Endothelial cell (in vitro differentiated cells): ENCODE results near the gene PGRMC2. TPM values are rescaled to one million over a fixed set of nuclear protein-coding genes. Genes with fewer than 3 reads are reported as not detected.
"Not testable (repeated sequence)": the region's sequence is repeated elsewhere in the genome, so short reads cannot be mapped to it uniquely, and the experiment has no call there.

ENCODE experiments used
- DNase-seq: peaks from one replicate; pipeline ENCODE4 v3.0.0; 2021; ENCODE audit warnings: low spot score
- H3K27ac Mint-ChIP-seq: one replicate; pipeline ENCODE4 v1.8.0; 2021; ENCODE audit warnings: mixed read lengths, inconsistent platforms; ENCODE audit not compliant: unreplicated experiment
- H3K27me3 Mint-ChIP-seq: one replicate; pipeline ENCODE4 v1.8.0; 2021; ENCODE audit warnings: mild to moderate bottlenecking, moderate library complexity, mixed read lengths, inconsistent platforms; ENCODE audit not compliant: unreplicated experiment
- H3K36me3 Mint-ChIP-seq: one replicate; pipeline ENCODE4 v1.8.0; 2021; ENCODE audit warnings: mild to moderate bottlenecking, low read depth, mixed read lengths, inconsistent platforms; ENCODE audit not compliant: unreplicated experiment
- H3K4me1 Mint-ChIP-seq: one replicate; pipeline ENCODE4 v1.8.0; 2021; ENCODE audit warnings: mild to moderate bottlenecking, mixed read lengths, inconsistent platforms; ENCODE audit not compliant: unreplicated experiment
- H3K4me3 Mint-ChIP-seq: one replicate; pipeline ENCODE4 v1.8.0; 2021; ENCODE audit warnings: mild to moderate bottlenecking, mixed read lengths, inconsistent platforms; ENCODE audit not compliant: unreplicated experiment
- H3K9me3 Mint-ChIP-seq: one replicate; pipeline ENCODE4 v1.8.0; 2021; ENCODE audit warnings: mixed read lengths, inconsistent platforms; ENCODE audit not compliant: unreplicated experiment
- total RNA-seq: library from RNA; stranded (reverse); fragmentation: NEBNext Ultra II Directional; extraction: Animal tissue kit (Norgen Biotek cat#: 25700); gene quantifications from one replicate; pipeline ENCODE4 v1.2.1, GENCODE V29; 2021; ENCODE audit not compliant: unreplicated experiment
- TF ChIP-seq, protein P1 (sequence below): fragments of 200-600 bp; sonication (generic); IDR thresholded peaks from one replicate; pipeline ENCODE4 v1.5.0; 2021; ENCODE audit warnings: antibody characterized with exemption; ENCODE audit not compliant: unreplicated experiment

PGRMC2 gene
- total RNA-seq, 1 donor from 2014 or later = 37.4 TPM

DNA sequence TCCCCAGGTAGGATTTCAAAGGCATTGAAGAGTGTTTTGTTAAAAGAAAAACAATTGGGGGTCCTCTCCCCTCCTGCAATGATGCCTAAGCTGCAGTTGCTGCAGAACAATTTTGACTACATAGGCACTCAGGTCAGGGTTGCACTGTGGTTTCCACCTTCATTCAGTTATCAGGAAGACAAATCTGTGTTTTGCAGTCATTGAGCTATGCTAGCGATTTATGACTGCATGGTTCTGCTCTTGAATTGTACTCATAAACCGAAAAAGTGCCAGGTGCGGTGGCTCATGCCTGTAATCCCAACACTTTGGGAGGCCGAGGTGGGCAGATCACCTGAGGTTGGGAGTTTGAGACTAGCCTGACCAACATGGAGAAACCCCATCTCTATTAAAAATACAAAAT is 29.4 kb downstream of the PGRMC2 start:
- H3K4me3 Mint-ChIP-seq, H3K36me3 Mint-ChIP-seq, H3K27me3 Mint-ChIP-seq, H3K4me1 Mint-ChIP-seq, H3K27ac Mint-ChIP-seq, DNase-seq, H3K9me3 Mint-ChIP-seq: not testable (repeated sequence)

DNA sequence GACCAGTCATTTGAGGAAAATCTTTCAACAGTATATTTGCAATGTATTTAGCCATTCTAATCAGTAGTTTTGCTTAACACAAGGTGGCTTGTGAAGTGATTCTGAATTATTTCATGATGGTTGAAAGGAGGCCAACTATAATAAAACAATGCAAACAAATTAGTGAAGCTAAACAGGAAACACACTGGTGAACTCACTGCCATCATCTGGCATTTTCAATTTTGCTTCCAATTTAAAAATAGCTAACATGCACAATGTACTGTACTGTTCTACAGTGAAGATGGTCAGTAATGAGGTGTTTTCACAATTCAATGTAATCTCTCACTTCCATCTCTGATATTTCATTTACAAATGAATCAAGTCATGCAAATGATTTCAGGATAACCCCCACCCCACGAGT is 31.1 kb downstream of the PGRMC2 start:
- Mint-ChIP-seq H3K4me3 (no peak overlapping the region), H3K4me1 (no peaks in the 10 kb centered on the region), H3K9me3 (peaks cover 17% of the 10 kb centered on the region), H3K36me3 (peaks cover 4% of the 10 kb centered on the region), H3K27me3 (no peaks in the 10 kb centered on the region), H3K27ac (no peak overlapping the region)
- TF ChIP-seq, protein P1, sequence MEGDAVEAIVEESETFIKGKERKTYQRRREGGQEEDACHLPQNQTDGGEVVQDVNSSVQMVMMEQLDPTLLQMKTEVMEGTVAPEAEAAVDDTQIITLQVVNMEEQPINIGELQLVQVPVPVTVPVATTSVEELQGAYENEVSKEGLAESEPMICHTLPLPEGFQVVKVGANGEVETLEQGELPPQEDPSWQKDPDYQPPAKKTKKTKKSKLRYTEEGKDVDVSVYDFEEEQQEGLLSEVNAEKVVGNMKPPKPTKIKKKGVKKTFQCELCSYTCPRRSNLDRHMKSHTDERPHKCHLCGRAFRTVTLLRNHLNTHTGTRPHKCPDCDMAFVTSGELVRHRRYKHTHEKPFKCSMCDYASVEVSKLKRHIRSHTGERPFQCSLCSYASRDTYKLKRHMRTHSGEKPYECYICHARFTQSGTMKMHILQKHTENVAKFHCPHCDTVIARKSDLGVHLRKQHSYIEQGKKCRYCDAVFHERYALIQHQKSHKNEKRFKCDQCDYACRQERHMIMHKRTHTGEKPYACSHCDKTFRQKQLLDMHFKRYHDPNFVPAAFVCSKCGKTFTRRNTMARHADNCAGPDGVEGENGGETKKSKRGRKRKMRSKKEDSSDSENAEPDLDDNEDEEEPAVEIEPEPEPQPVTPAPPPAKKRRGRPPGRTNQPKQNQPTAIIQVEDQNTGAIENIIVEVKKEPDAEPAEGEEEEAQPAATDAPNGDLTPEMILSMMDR = no peak
- no peak for DNase-seq

DNA sequence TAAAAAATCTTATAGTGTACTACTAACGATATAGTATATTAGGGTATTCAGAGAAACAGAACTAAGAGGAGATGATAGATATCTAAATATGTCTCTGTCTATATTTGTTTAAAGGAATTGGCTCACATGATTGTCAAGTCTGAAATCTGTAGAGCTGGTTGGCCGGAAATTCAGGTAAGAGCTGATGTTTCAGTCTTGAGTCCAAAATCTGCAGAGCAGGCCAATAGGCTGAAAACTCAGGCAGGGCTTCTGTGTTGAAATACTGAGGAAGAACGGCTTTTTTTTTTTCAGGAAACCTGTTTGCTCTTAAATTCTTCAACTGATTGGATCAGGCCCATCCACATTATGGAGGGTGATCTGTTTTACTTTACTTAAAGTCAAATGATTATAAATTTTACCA is 31.7 kb downstream of the PGRMC2 start:
- H3K36me3 Mint-ChIP-seq = peaks cover 4% of the 10 kb centered on the region
- H3K4me3 Mint-ChIP-seq = no peak overlapping the region
- no peak overlapping the region for H3K27ac Mint-ChIP-seq
- no peak for DNase-seq
- H3K9me3 Mint-ChIP-seq = peaks cover 22% of the 10 kb centered on the region
- TF ChIP-seq, protein P1 = no peak
- no peaks in the 10 kb centered on the region for H3K27me3 Mint-ChIP-seq
- no peaks in the 10 kb centered on the region for H3K4me1 Mint-ChIP-seq

DNA sequence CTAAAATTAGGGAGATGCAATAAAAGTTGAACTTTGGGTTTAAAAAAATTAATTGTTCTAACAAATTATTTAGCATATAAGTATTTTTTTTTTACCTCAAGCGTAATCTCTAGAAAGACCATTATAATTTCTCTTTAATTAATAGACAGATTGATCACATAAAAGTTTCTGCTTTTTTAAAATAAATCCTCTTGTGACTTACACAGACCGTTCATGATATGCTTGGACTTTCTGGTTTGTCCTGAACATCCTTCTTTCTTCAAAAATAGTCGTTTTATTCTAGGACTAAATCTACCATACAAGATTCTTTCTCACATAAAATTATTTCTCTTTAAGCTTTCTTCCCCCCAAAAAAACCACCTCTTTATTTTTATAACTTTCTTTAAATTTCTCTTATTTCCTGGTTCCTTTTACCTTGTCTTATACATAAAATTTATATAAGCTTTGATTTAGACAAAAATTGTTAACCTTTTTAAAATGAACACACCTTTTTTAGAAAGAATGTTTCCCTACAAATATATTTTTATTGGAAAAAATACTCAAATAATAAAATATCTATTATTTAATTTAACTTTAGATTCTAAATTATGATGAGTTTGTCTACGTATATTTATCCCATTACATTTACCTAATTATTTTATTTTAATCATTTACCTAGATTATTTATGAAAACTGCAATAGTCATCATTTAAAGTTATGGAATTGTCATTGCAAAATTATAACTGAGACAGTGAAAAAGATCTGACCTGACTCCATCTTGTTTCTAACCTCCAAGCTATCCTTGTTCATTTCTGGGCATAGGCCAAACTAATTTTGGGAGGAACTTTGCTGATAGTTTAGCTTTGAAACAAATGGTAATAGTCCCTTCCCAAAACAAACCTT is 37.6 kb downstream of the PGRMC2 start:
- no peaks in the 10 kb centered on the region for H3K27me3 Mint-ChIP-seq
- peaks cover 14% of the 10 kb centered on the region for H3K9me3 Mint-ChIP-seq
- H3K4me1 Mint-ChIP-seq = no peaks in the 10 kb centered on the region
- peaks cover 4% of the 10 kb centered on the region for H3K36me3 Mint-ChIP-seq
- no peak overlapping the region for H3K27ac Mint-ChIP-seq
- TF ChIP-seq, protein P1 = no peak
- no peak overlapping the region for H3K4me3 Mint-ChIP-seq
- DNase-seq = no peak

DNA sequence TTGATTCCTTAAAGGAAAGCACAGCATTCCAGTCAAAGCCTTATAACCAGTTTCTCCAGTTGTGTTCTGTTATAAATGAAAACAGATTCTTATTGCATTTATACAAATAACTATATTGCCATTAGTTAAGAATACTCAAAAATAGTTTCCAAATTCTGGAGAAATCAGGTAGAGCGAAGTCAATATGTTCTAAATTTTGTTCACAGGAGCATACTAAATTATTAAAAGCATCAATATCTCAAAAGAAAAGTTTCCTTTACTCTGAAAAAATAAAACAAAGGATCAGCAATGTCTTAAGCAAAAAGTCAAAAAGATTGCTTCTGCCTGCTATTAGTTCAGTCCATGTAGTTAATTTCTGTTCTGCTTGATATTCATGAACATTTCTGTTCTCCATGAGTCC is 39.7 kb downstream of the PGRMC2 start:
- Mint-ChIP-seq H3K4me1 (no peaks in the 10 kb centered on the region), H3K27me3 (no peaks in the 10 kb centered on the region), H3K27ac (no peak overlapping the region), H3K9me3 (peaks cover 14% of the 10 kb centered on the region), H3K36me3 (peaks cover 10% of the 10 kb centered on the region), H3K4me3 (no peak overlapping the region)
- TF ChIP-seq, protein P1 = no peak
- no peak for DNase-seq

DNA sequence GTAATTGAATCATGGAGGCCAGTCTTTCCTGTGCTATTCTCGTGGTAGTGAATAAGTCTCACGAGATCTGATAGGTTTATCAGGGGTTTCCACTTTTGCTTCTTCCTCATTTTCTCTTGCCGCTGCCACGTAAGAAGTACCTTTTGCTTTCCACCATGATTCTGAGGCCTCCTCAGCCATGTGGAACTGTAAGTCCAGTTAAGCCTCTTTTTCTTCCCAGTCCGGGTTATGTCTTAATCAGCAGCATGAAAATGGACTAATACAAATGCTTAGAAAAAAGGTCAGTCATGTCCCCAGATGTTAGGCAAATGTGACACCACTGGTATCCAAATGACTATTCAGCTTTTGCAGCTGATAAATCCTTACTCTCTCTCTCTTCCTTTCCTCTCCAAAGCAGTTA is 42.2 kb downstream of the PGRMC2 start:
- not testable (repeated sequence) for H3K27me3 Mint-ChIP-seq, H3K4me1 Mint-ChIP-seq, H3K9me3 Mint-ChIP-seq, H3K27ac Mint-ChIP-seq, H3K4me3 Mint-ChIP-seq, DNase-seq
- H3K36me3 Mint-ChIP-seq = peaks cover 23% of the 10 kb centered on the region
